ENCODE data around the gene PCK2. TPM values are rescaled to one million over a fixed set of nuclear protein-coding genes. Genes with fewer than 3 reads are reported as not detected.

Gene PCK2
- total RNA-seq, 1 experiment from 2014 or later, result 16.8 TPM

DNA sequence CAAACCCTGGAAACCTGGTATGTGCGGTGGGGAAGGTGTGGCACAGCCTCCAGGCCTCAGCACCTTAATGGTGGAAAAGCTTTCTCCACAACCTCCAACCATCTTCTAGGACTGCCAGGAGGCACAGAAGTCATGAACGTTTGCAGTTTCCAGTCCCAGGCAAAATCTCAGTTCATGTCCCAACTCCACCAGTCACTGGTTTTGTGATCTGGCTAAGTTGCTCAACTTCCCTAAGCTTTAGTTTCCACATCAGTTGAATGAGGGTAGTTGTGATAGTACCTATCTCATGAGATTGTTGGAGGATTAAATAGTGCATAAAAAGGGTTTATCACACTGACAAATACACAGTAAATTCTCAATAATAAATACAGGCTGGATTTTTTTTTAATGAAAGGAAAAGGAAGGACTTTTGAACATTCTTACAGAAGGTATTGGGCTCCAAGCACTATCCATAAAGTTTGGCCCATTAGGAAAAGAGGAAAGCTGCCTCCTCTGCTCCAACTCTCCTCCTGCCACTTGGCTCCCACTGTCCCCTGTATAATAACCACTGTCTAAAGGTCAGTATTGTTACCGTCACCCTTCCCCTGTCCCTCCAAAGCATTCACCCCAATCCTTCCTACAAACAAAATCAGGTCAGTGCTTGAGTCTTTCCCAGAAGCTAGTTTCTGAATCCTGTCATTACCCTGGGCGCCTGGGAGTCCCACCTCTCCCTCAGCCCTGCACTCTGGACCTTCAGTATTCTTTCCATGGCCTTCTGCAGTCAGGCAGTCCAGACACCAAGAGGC lies 6.3 kb downstream of the PCK2 start:
- DNase-seq (ENCODE audit: low spot score), result no peak
- intact Hi-C loops (cut with micrococcal nuclease; ENCODE audit: unreplicated experiment), result no loop called here
- peaks cover 25% of the 10 kb centered on the region for H3K36me3 ChIP-seq (ENCODE audit: insufficient read depth, low read length, poor library complexity, severe bottlenecking)
- TF ChIP-seq, protein P1, sequence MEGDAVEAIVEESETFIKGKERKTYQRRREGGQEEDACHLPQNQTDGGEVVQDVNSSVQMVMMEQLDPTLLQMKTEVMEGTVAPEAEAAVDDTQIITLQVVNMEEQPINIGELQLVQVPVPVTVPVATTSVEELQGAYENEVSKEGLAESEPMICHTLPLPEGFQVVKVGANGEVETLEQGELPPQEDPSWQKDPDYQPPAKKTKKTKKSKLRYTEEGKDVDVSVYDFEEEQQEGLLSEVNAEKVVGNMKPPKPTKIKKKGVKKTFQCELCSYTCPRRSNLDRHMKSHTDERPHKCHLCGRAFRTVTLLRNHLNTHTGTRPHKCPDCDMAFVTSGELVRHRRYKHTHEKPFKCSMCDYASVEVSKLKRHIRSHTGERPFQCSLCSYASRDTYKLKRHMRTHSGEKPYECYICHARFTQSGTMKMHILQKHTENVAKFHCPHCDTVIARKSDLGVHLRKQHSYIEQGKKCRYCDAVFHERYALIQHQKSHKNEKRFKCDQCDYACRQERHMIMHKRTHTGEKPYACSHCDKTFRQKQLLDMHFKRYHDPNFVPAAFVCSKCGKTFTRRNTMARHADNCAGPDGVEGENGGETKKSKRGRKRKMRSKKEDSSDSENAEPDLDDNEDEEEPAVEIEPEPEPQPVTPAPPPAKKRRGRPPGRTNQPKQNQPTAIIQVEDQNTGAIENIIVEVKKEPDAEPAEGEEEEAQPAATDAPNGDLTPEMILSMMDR (conservative IDR thresholded peaks at IDR 0.05; ENCODE audit: low read depth, low read length), result no peak
- no peak for TF ChIP-seq EZH2 (IDR thresholded peaks at IDR 0.05; ENCODE audit: borderline replicate concordance, low read depth, low read length, poor library complexity, severe bottlenecking)
- BruUV-seq (replicated peaks), result no TSS peak
- ChIA-PET CTCF (no interaction called here), POLR2A (ENCODE audit: low non-redundant PET) (interaction anchor here (0.7 kb wide), 1 partner anchor 15 kb away, joined by 3 read pairs; no protein-coding TSS in a partner anchor)
- H3K27me3 ChIP-seq (replicated peaks; ENCODE audit: insufficient read depth, low read depth, low read length, poor library complexity), result no peaks in the 10 kb centered on the region
- H3K9me3 ChIP-seq (ENCODE audit: low read depth, low read length, poor library complexity, severe bottlenecking), result no peaks in the 10 kb centered on the region
- no peak overlapping the region for H3K4me3 ChIP-seq (ENCODE audit: low read depth, low read length, poor library complexity, severe bottlenecking)
- H3K27ac ChIP-seq (ENCODE audit: low read depth, low read length, poor library complexity, severe bottlenecking), result no peak overlapping the region
- peaks cover under 1% of the 10 kb centered on the region for H3K4me1 ChIP-seq (ENCODE audit: insufficient read depth, low read length, poor library complexity, severe bottlenecking)

DNA sequence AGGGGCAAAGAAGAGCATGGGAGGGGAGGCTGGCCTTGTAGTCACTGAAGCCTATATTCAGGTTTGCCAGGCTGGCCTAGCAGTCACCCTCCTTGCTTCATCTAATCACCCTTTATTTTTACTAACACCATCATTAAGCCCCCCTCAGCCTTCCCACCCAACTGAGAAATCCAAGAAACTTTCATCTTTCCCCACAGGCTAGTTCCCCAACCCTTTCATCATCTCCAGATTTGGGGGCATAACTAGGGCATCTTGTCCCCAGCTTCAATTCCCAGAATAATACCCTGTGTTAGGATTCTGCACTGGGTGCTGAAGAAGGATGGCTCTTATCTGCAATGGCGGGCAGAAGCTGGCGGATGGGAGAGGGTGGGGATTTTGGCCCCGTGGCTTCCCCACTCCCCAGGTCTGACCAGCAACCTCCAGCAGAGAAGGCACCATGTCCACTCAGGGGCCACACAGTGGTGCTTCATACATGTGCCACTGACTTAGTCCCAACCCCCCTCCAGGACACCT lies 6.9 kb downstream of the PCK2 start:
- no peak for TF ChIP-seq EZH2 (IDR thresholded peaks at IDR 0.05; ENCODE audit: borderline replicate concordance, low read depth, low read length, poor library complexity, severe bottlenecking)
- TF ChIP-seq, protein P1 (conservative IDR thresholded peaks at IDR 0.05; ENCODE audit: low read depth, low read length), result no peak
- Histone ChIP-seq H3K27ac (ENCODE audit: low read depth, low read length, poor library complexity, severe bottlenecking) (no peak overlapping the region), H3K36me3 (ENCODE audit: insufficient read depth, low read length, poor library complexity, severe bottlenecking) (peaks cover 25% of the 10 kb centered on the region), H3K4me1 (ENCODE audit: insufficient read depth, low read length, poor library complexity, severe bottlenecking) (no peaks in the 10 kb centered on the region), H3K9me3 (ENCODE audit: low read depth, low read length, poor library complexity, severe bottlenecking) (no peaks in the 10 kb centered on the region), H3K27me3 (replicated peaks; ENCODE audit: insufficient read depth, low read depth, low read length, poor library complexity) (no peaks in the 10 kb centered on the region), H3K4me3 (ENCODE audit: low read depth, low read length, poor library complexity, severe bottlenecking) (no peak overlapping the region)
- ChIA-PET CTCF (no interaction called here), POLR2A (ENCODE audit: low non-redundant PET) (no interaction called here)
- BruUV-seq (replicated peaks), result no TSS peak
- no peak for DNase-seq (ENCODE audit: low spot score)
- intact Hi-C loops (cut with micrococcal nuclease; ENCODE audit: unreplicated experiment), result no loop called here

DNA sequence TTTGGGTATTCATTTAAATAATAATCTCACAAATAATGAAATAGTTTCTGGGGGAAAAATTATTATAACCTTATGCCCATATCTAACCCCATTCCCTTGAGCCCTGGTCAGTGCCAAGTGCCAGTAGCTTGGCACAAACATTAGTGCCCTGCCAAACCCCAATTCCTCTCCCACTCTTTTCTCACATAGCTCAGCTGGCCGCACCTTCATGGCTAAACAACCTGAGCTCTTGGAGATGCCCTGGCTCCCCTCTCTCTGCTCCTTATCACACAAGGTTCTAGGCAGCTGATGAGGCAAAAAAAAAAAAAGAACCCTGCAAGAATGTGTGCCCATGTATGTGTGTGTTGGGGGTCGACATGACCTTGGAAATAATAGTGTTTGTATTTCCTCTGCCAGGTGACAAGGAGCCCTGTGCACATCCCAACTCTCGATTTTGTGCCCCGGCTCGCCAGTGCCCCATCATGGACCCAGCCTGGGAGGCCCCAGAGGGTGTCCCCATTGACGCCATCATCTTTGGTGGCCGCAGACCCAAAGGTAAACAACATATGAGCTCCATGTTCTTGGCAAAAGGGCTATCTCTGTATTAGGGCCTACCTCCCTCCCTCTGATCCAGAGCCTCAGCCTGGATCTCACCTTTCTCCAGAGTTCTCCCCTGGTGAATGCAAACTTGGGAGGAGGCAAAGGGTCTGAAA lies 8.4 kb downstream of the PCK2 start:
- Histone ChIP-seq H3K4me1 (ENCODE audit: insufficient read depth, low read length, poor library complexity, severe bottlenecking) (no peaks in the 10 kb centered on the region), H3K36me3 (ENCODE audit: insufficient read depth, low read length, poor library complexity, severe bottlenecking) (peaks cover 25% of the 10 kb centered on the region), H3K27me3 (replicated peaks; ENCODE audit: insufficient read depth, low read depth, low read length, poor library complexity) (no peaks in the 10 kb centered on the region), H3K27ac (ENCODE audit: low read depth, low read length, poor library complexity, severe bottlenecking) (no peak overlapping the region), H3K9me3 (ENCODE audit: low read depth, low read length, poor library complexity, severe bottlenecking) (no peaks in the 10 kb centered on the region), H3K4me3 (ENCODE audit: low read depth, low read length, poor library complexity, severe bottlenecking) (no peak overlapping the region)
- no peak for DNase-seq (ENCODE audit: low spot score)
- TF ChIP-seq, protein P1 (conservative IDR thresholded peaks at IDR 0.05; ENCODE audit: low read depth, low read length), result no peak
- TF ChIP-seq EZH2 (IDR thresholded peaks at IDR 0.05; ENCODE audit: borderline replicate concordance, low read depth, low read length, poor library complexity, severe bottlenecking), result no peak
- CTCF ChIA-PET, result no interaction called here
- POLR2A ChIA-PET (ENCODE audit: low non-redundant PET), result interaction anchor here (0.6 to 1.2 kb wide), 2 partner anchors 8 to 24 kb away, joined by 3 read pairs; partner anchors contain the start of gene PCK2
- BruUV-seq (replicated peaks), result no TSS peak
- intact Hi-C loops (cut with micrococcal nuclease; ENCODE audit: unreplicated experiment), result no loop called here

Measured in A673 (cell line).